Effector CD8-positive, alpha-beta T cell (primary cell): ENCODE data around the gene PRM1.
A peak's percentile ranks its signal among the peaks of the same experiment; 100 is the strongest.

Source experiments
- DNase-seq: peaks from one replicate; lab custom pipeline; 2025; lab: John Stamatoyannopoulos, UW

Gene PRM1

GRCh38 chr16:11236461-11237254 lies 44.5 kb downstream of the PRM1 start:
- DNase-seq, result no peak

- DNase-seq, result no peak
Measured at GRCh38 chr16:11235703-11235991, 45.5 kb downstream of the PRM1 start.

GRCh38 chr16:11234884-11235702 lies 46.0 kb downstream of the PRM1 start:
- no peak for DNase-seq

GRCh38 chr16:11233727-11234376 lies 47.3 kb downstream of the PRM1 start:
- peak; percentile 22 for DNase-seq

- peak; percentile 69 for DNase-seq
Measured at GRCh38 chr16:11232852-11233726, 48.0 kb downstream of the PRM1 start.

GRCh38 chr16:11232302-11232851 lies 48.8 kb downstream of the PRM1 start:
- no peak for DNase-seq

GRCh38 chr16:11231367-11231970 lies 49.7 kb downstream of the PRM1 start:
- no peak for DNase-seq
